ENCODE measurements around the gene ROMO1.

DNA sequence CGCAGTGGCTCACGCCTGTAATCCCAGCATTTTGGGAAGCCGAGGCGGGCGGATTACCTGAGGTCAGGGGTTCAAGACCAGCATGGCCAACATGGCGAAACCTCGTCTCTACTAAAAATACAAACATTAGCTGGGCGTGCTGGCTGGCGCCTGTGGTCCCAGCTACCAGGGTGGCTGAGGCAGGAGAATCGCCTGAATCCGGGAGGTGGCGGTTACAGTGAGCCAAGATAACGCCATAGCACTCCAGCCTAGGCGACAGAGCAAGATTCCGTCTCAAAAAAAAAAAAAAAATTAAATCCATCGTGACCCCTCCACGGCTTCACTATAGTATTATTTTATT lies 33.3 kb upstream of the ROMO1 start:
- TF ChIP-seq POLR2A (IDR thresholded peaks at IDR 0.05) = no peak
- TF ChIP-seq, protein P1, sequence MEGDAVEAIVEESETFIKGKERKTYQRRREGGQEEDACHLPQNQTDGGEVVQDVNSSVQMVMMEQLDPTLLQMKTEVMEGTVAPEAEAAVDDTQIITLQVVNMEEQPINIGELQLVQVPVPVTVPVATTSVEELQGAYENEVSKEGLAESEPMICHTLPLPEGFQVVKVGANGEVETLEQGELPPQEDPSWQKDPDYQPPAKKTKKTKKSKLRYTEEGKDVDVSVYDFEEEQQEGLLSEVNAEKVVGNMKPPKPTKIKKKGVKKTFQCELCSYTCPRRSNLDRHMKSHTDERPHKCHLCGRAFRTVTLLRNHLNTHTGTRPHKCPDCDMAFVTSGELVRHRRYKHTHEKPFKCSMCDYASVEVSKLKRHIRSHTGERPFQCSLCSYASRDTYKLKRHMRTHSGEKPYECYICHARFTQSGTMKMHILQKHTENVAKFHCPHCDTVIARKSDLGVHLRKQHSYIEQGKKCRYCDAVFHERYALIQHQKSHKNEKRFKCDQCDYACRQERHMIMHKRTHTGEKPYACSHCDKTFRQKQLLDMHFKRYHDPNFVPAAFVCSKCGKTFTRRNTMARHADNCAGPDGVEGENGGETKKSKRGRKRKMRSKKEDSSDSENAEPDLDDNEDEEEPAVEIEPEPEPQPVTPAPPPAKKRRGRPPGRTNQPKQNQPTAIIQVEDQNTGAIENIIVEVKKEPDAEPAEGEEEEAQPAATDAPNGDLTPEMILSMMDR (IDR thresholded peaks at IDR 0.05) = no peak
- TF ChIP-seq POLR2AphosphoS5 (IDR thresholded peaks at IDR 0.05) = no peak
- no peak for TF ChIP-seq EP300 (IDR thresholded peaks at IDR 0.05)

All from suprapubic skin (tissue), 4 donors.